SK-N-SH treated with all-trans-retinoic acid at 6 μM for 48 hours (cell line): ENCODE data around the gene TMEM54.

Source experiments
- GLIS3 ChIP-seq: fragments of 250-450 bp; sonication (Bioruptor Pico); IDR thresholded peaks from 2 replicates; pipeline ENCODE4 v1.5.0; 2020; ENCODE audit warnings: mild to moderate bottlenecking, moderate library complexity
- RARB ChIP-seq: fragments of 250-450 bp; sonication (Bioruptor Pico); IDR thresholded peaks from 2 replicates; pipeline ENCODE4 v1.8.0; 2021; ENCODE audit warnings: mild to moderate bottlenecking, moderate library complexity
- SNAI2 ChIP-seq: fragments of 250-450 bp; sonication (Bioruptor Pico); IDR thresholded peaks from 2 replicates; pipeline ENCODE4 v1.5.0; 2020; ENCODE audit warnings: mild to moderate bottlenecking, moderate library complexity
- ZFP3 ChIP-seq: fragments of 250-450 bp; sonication (Bioruptor Pico); IDR thresholded peaks from 2 replicates; pipeline ENCODE4 v1.5.0; 2020; ENCODE audit warnings: mild to moderate bottlenecking, moderate library complexity

DNA sequence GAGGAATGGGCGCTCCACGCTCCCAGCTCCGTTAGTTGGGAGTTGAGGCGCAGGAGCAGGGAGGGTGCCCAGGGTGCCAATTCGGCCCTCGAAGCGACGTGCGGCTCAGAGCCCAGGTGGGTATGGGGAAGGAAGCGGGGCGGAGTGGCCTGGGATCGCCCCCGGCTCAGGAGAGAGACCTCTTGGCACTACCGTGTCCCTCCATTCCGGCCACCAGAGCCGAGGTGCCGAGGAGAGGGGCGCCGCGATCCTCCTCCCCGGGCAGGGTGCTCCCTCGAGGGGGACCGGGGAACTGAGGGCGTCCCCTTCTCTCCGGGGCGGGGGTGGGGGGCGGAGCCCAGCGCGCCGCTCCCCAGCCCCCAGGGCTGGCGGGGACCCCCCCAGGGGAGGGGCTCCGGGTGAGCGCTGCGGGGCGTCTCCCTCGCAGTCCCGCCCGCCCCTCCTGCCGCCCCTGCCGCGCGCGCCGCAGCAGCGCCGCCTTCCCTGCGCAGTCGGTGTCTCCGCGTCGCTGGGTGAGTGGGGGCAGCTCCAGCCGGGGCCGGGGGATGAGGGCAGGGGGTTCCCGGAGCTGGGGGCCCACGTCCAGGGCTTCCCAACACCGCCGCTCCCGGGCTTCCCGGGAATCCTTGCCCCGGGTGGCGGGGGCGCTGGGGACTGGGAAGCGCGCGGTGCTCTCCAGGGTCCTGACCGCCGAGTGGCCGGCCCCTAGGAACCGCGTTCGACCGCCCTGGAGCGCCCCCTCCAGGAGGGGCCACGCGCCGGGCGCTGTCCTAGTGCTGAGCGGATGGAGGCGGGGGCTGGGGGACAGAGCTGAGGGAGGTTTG is 15.0 kb downstream of the TMEM54 start, which contains the start of gene HPCA:
- no peak for TF ChIP-seq RARB (CRISPR knock-in tag)
- TF ChIP-seq ZFP3 (CRISPR knock-in tag): peak; percentile 79
- peak; percentile 17; the same call in 1 of the 2 replicates for TF ChIP-seq GLIS3 (CRISPR knock-in tag)
- TF ChIP-seq SNAI2 (CRISPR knock-in tag): peak; percentile 95
